HG03521 (cell line): ENCODE results near the gene LIG4.
"Not testable (repeated sequence)": the region's sequence is repeated elsewhere in the genome, so short reads cannot be mapped to it uniquely, and the experiment has no call there.

Experiments
- ATAC-seq: cut with Tn5 transposase; IDR thresholded peaks from one replicate; pipeline ENCODE4 v1.9.1; 2021; ENCODE audit warnings: mild to moderate bottlenecking, moderate library complexity; ENCODE audit not compliant: unreplicated experiment

The LIG4 gene

GRCh38 chr13:108215436-108215835, at the start of gene LIG4:
Gene LIG4 (minus strand): TSS chr13:108215536. CDS start chr13:108211268, 4,268 bp downstream.
- peak; percentile 60 for ATAC-seq

- no peak for ATAC-seq
Observed at GRCh38 chr13:108263621-108264355, 48.5 kb upstream of the LIG4 start.

GRCh38 chr13:108257248-108257647, 41.9 kb upstream of the LIG4 start:
- no peak for ATAC-seq

GRCh38 chr13:108249150-108249549, 33.8 kb upstream of the LIG4 start:
- ATAC-seq = no peak

- ATAC-seq = no peak
Observed at GRCh38 chr13:108230377-108230776, 15.0 kb upstream of the LIG4 start.

- ATAC-seq = no peak
Observed at GRCh38 chr13:108227651-108228272, 12.4 kb upstream of the LIG4 start.

GRCh38 chr13:108226184-108226583, 10.8 kb upstream of the LIG4 start:
- ATAC-seq = no peak

GRCh38 chr13:108225440-108225839, 10.1 kb upstream of the LIG4 start:
- no peak for ATAC-seq

- no peak for ATAC-seq
Observed at GRCh38 chr13:108223687-108224503, 8.6 kb upstream of the LIG4 start.

GRCh38 chr13:108220041-108220440, 4.7 kb upstream of the LIG4 start:
- no peak for ATAC-seq

- peak; percentile 67 for ATAC-seq
Observed at GRCh38 chr13:108218044-108218974, 3.0 kb upstream of the LIG4 start, which contains the start of gene ABHD13. Gene ABHD13 (plus strand): TSS chr13:108218392. CDS start chr13:108229219, 10,827 bp downstream.

GRCh38 chr13:108217307-108218043, 2.1 kb upstream of the LIG4 start:
- ATAC-seq = not testable (repeated sequence)

GRCh38 chr13:108214441-108215271, 680 bp downstream of the LIG4 start:
- no peak for ATAC-seq

GRCh38 chr13:108213946-108214345, 1.4 kb downstream of the LIG4 start:
- no peak for ATAC-seq

GRCh38 chr13:108212886-108213285, 2.5 kb downstream of the LIG4 start:
- ATAC-seq = peak; percentile 34

- ATAC-seq = no peak
Observed at GRCh38 chr13:108210551-108210950, 4.8 kb downstream of the LIG4 start.

GRCh38 chr13:108200781-108201398, 14.4 kb downstream of the LIG4 start:
- no peak for ATAC-seq

GRCh38 chr13:108195861-108196260, 19.5 kb downstream of the LIG4 start:
- no peak for ATAC-seq
